ELR (cell line): ENCODE measurements around the gene CALM3.
A peak's percentile ranks its signal among the peaks of the same experiment; 100 is the strongest.

Experiments
- DNase-seq: peaks from one replicate; pipeline ENCODE4 v3.0.0-alpha.2; 2015; ENCODE audit warnings: low read depth

CALM3 gene

GRCh38 chr19:46600384-46601317, 479 bp upstream of the CALM3 start:
- DNase-seq, result peak; percentile 96

- peak; percentile 28 for DNase-seq
These were observed 1.5 kb downstream of the CALM3 start for GRCh38 chr19:46602392-46603194.

GRCh38 chr19:46603195-46603637, 2.1 kb downstream of the CALM3 start:
- peak; percentile 19 for DNase-seq

- no peak for DNase-seq
These were observed 2.7 kb downstream of the CALM3 start for GRCh38 chr19:46603752-46604231.

- no peak for DNase-seq
These were observed 3.7 kb downstream of the CALM3 start for GRCh38 chr19:46604781-46605355.

GRCh38 chr19:46605356-46605821, 4.3 kb downstream of the CALM3 start:
- DNase-seq, result no peak

GRCh38 chr19:46606019-46606418, 4.9 kb downstream of the CALM3 start:
- DNase-seq, result no peak

- no peak for DNase-seq
These were observed 5.7 kb downstream of the CALM3 start for GRCh38 chr19:46606681-46607447.

- DNase-seq, result no peak
These were observed 6.3 kb downstream of the CALM3 start for GRCh38 chr19:46607448-46607841.

- no peak for DNase-seq
These were observed 7.0 kb downstream of the CALM3 start for GRCh38 chr19:46608178-46608577.

- DNase-seq, result no peak
These were observed 7.6 kb downstream of the CALM3 start for GRCh38 chr19:46608581-46609345.

- no peak for DNase-seq
These were observed 8.6 kb downstream of the CALM3 start for GRCh38 chr19:46609511-46610412.

GRCh38 chr19:46610413-46610775, 9.3 kb downstream of the CALM3 start:
- DNase-seq, result no peak

- DNase-seq, result no peak
These were observed 10.0 kb downstream of the CALM3 start for GRCh38 chr19:46610851-46611770.

- DNase-seq, result no peak
These were observed 10.6 kb downstream of the CALM3 start for GRCh38 chr19:46611776-46612175.

- DNase-seq, result no peak
These were observed 12.4 kb downstream of the CALM3 start for GRCh38 chr19:46613525-46613924.

- DNase-seq, result peak; percentile 79
These were observed 13.1 kb downstream of the CALM3 start for GRCh38 chr19:46614114-46614722.

GRCh38 chr19:46615966-46616365, 14.8 kb downstream of the CALM3 start:
- no peak for DNase-seq
